Measurements from ENCODE around the gene GLI3. TPM values are rescaled to one million over a fixed set of nuclear protein-coding genes. Genes with fewer than 3 reads are reported as not detected.

Gene GLI3
- total and polyA plus RNA-seq, 12 donors: 1.1 to 18.0 (median 4.6) TPM

GRCh38 chr7:42198296-42198695 is 38.7 kb downstream of the GLI3 start:
- H3K27me3 ChIP-seq: no peaks in the 10 kb centered on the region
- 91 to 99% (median 93%) methylated on average over 6 of the region's 6 CpGs for WGBS, 4 donors
- no peaks in the 10 kb centered on the region for H3K36me3 ChIP-seq (replicated peaks in 1 of 2)
- intact Hi-C loops (cut with DNase I): no loop called here
- DNase-seq: no peak
- H3K9me3 ChIP-seq (replicated peaks in 1 of 3): no peaks in the 10 kb centered on the region
- no peak overlapping the region for H3K4me3 ChIP-seq
- H3K27ac ChIP-seq: no peak overlapping the region
- TF ChIP-seq CTCF (IDR thresholded peaks at IDR 0.05): no peak
- no peak for TF ChIP-seq POLR2A (IDR thresholded peaks at IDR 0.05)
- peaks cover 0 to 8% of the 10 kb centered on the region in 2 donors for H3K4me1 ChIP-seq (replicated peaks in 1 of 2)

GRCh38 chr7:42197451-42197850 is 39.6 kb downstream of the GLI3 start:
- Histone ChIP-seq H3K27ac (no peak overlapping the region), H3K4me1 (replicated peaks in 1 of 2) (peaks cover 0 to 16% of the 10 kb centered on the region in 2 donors)
- WGBS, 4 donors: 92 to 96% (median 93%) methylated on average over 12 of the region's 12 CpGs

GRCh38 chr7:42194238-42194637 is 42.8 kb downstream of the GLI3 start:
- Histone ChIP-seq H3K27me3 (no peaks in the 10 kb centered on the region), H3K9me3 (replicated peaks in 1 of 3) (no peaks in the 10 kb centered on the region), H3K36me3 (replicated peaks in 1 of 2) (no peaks in the 10 kb centered on the region), H3K4me1 (replicated peaks in 1 of 2) (peaks cover 0 to 24% of the 10 kb centered on the region in 2 donors), H3K27ac (no peak overlapping the region), H3K4me3 (no peak overlapping the region)
- DNase-seq: no peak
- 76 to 85% (median 81%) methylated on average over 4 of the region's 4 CpGs for WGBS, 4 donors
- intact Hi-C loops (cut with DNase I): no loop called here
- no peak for TF ChIP-seq CTCF (IDR thresholded peaks at IDR 0.05)
- TF ChIP-seq POLR2A (IDR thresholded peaks at IDR 0.05): no peak

More at GRCh38 chr7:42197451-42197850, 39.6 kb downstream of the GLI3 start:
- DNase-seq: no peak
- Histone ChIP-seq H3K4me3 (no peak overlapping the region), H3K9me3 (replicated peaks in 1 of 3) (no peaks in the 10 kb centered on the region), H3K36me3 (replicated peaks in 1 of 2) (no peaks in the 10 kb centered on the region), H3K27me3 (no peaks in the 10 kb centered on the region)
- intact Hi-C loops (cut with DNase I): no loop called here
- TF ChIP-seq POLR2A (IDR thresholded peaks at IDR 0.05): no peak
- TF ChIP-seq CTCF (IDR thresholded peaks at IDR 0.05): no peak

GRCh38 chr7:42193471-42194129 is 43.4 kb downstream of the GLI3 start:
- intact Hi-C loops (cut with DNase I): no loop called here

More at GRCh38 chr7:42193471-42194129, 43.4 kb downstream of the GLI3 start:
- H3K36me3 ChIP-seq (replicated peaks in 1 of 2): no peaks in the 10 kb centered on the region
- no peak overlapping the region for H3K4me3 ChIP-seq
- no peak overlapping the region for H3K27ac ChIP-seq
- no peaks in the 10 kb centered on the region for H3K27me3 ChIP-seq
- H3K9me3 ChIP-seq (replicated peaks in 1 of 3): no peaks in the 10 kb centered on the region
- H3K4me1 ChIP-seq (replicated peaks in 1 of 2): peaks cover 0 to 19% of the 10 kb centered on the region in 2 donors
- 66 to 69% (median 67%) methylated on average over 8 of the region's 8 CpGs for WGBS, 4 donors
- DNase-seq: no peak
- TF ChIP-seq CTCF (IDR thresholded peaks at IDR 0.05) (no peak), POLR2A (IDR thresholded peaks at IDR 0.05) (no peak)

Data from adrenal gland (tissue), 12 donors.